RWPE1 (cell line): Measurements from ENCODE around the gene PTPRCAP.

Source experiments
- CTCF ChIA-PET: fragments of 350-600 bp; sonication (Branson Sonifier 250); formaldehyde crosslinking; extraction: SDS; loops from one replicate; lab custom pipeline; 2021; lab: Yijun Ruan, JAX
- POLR2A ChIA-PET: fragments of 400-600 bp; formaldehyde crosslinking; extraction: SDS; loops from one replicate; lab custom pipeline; 2020; ENCODE audit warnings: antibody characterized with exemption; ENCODE audit not compliant: low non-redundant PET; lab: Yijun Ruan, JAX
- DNase-seq: peaks from one replicate; pipeline ENCODE4 v3.0.0; 2012; ENCODE audit warnings: low spot score
- H3K27ac ChIP-seq: fragments of 450-650 bp; 2 replicates; pipeline ENCODE4 v1.5.1; 2017
- TF ChIP-seq, protein P1 (sequence below): fragments of 450-650 bp; conservative IDR thresholded peaks from 2 replicates; pipeline ENCODE4 v1.5.1; 2017; ENCODE audit warnings: low read depth, mild to moderate bottlenecking

The PTPRCAP gene

DNA sequence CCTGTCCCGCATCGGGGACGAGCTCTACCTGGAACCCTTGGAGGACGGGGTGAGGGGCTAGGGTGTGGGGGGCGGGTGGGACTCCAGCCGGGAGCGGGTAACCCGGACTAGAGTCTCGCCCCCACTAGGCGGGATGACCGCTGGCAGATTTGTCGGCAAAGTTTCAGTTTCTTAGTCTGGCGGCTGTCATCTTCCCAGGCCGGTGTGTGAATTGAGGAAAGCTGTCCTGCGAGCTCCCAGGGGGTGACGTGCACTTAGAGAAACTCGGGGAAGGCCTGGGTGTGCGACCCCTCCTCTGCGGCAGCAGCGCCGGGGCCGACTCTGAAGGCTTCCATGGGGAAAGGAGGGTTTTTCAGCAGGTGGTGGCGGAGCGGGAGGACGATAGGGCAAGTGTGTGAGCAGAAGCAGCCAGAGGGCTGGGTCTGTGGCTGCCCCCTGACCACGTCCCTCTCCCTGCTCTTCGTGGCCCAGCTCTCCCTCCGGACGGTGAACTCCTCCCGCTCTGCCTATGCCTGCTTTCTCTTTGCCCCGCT, 45.2 kb downstream of the PTPRCAP start:
- TF ChIP-seq, protein P1, sequence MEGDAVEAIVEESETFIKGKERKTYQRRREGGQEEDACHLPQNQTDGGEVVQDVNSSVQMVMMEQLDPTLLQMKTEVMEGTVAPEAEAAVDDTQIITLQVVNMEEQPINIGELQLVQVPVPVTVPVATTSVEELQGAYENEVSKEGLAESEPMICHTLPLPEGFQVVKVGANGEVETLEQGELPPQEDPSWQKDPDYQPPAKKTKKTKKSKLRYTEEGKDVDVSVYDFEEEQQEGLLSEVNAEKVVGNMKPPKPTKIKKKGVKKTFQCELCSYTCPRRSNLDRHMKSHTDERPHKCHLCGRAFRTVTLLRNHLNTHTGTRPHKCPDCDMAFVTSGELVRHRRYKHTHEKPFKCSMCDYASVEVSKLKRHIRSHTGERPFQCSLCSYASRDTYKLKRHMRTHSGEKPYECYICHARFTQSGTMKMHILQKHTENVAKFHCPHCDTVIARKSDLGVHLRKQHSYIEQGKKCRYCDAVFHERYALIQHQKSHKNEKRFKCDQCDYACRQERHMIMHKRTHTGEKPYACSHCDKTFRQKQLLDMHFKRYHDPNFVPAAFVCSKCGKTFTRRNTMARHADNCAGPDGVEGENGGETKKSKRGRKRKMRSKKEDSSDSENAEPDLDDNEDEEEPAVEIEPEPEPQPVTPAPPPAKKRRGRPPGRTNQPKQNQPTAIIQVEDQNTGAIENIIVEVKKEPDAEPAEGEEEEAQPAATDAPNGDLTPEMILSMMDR, result no peak
- CTCF ChIA-PET, result interaction anchor here (1.5 to 2.5 kb wide), 2 partner anchors 9 to 10 kb away, joined by 9 to 15 read pairs; partner anchors contain the start of gene PPP1CA
- DNase-seq, result no peak
- POLR2A ChIA-PET, result interaction anchor here (0.9 to 1.8 kb wide), 3 partner anchors 9 to 113 kb away, joined by 3 to 14 read pairs (median 4); partner anchors contain the start of gene PPP1CA
- H3K27ac ChIP-seq, result peak overlapping the region; percentile 94

DNA sequence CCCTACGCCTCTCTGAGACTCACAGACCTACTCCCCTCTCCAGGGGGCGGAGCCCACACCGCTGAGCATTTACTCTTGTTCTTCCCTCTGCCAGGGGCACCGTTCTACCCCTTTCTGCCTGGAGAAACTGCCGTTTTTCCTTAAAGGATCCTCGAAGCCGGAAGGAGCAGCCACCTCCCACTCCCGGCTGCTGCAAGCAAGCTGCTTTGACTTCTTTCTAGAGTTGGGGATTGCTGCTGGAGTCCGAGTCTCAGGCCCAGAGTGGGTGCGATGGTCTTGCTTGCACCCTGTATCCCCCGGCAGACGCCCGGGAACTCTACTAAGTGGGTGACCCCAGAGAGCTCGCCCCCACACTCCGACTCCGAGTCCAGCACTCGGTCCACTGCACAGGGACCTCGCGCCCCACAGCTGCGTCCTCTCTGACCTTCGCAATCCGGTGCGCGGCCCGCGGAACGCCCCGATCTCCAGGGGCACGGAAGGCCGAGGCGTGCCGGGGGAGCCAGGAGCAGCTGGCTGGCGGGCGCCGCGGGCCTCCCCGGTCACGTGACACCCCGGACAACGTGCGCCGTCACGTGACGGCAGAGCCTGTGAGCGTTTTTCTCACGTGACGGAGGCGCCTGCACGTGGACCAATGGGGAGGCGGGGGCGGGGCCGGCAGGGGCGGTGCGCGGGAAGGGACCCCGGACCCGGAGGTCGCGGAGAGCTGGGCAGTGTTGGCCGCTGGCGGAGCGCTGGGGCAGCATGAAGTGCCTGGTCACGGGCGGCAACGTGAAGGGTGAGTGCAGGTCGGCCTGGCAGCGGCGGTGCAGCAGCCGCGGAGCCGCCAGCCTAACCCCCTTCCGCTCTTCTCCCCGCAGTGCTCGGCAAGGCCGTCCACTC, 45.9 kb downstream of the PTPRCAP start, which contains the start of gene RAD9A:
RAD9A (plus strand) TSS at position 683 of the 879 bp plus-strand sequence; CDS start at position 742, 59 bp downstream.
- TF ChIP-seq, protein P1, result no peak
- H3K27ac ChIP-seq, result peak within 1 kb of the TSS; percentile 94
- POLR2A ChIA-PET, result interaction anchor here (0.6 to 1.8 kb wide), 5 partner anchors 10 to 187 kb away, joined by 3 to 14 read pairs (median 4); partner anchors contain the start of gene PPP1CA
- CTCF ChIA-PET, result interaction anchor here (0.9 to 2.5 kb wide), 3 partner anchors 9 to 11 kb away, joined by 3 to 15 read pairs (median 9); partner anchors contain the start of gene PPP1CA
- DNase-seq, result peak; percentile 97

DNA sequence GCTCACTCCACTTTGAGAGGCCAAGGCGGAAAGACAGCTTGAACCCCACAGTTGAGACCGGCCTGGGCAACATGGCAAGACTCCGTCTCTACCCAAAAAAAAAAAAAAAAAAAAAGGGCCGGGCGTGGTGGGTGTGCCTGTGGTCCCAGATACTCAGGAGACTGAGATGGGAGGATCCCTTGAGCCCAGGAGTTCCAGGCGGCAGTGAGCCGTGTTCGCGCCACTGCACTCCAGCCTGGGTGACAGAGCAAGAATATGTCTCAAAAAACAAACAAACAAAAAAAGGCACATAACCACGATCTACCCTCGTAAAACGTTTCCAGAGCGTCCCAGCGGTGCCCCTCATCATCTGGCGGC, 46.6 kb downstream of the PTPRCAP start:
- H3K27ac ChIP-seq, result peak overlapping the region; percentile 94
- ChIA-PET POLR2A (interaction anchor here (0.6 to 1.8 kb wide), 2 partner anchors 10 to 85 kb away, joined by 3 to 14 read pairs; partner anchors contain the start of gene PPP1CA), CTCF (interaction anchor here (0.9 to 2.5 kb wide), 2 partner anchors 9 to 11 kb away, joined by 3 to 15 read pairs; no protein-coding TSS in a partner anchor)
- DNase-seq, result no peak
- TF ChIP-seq, protein P1, result no peak

DNA sequence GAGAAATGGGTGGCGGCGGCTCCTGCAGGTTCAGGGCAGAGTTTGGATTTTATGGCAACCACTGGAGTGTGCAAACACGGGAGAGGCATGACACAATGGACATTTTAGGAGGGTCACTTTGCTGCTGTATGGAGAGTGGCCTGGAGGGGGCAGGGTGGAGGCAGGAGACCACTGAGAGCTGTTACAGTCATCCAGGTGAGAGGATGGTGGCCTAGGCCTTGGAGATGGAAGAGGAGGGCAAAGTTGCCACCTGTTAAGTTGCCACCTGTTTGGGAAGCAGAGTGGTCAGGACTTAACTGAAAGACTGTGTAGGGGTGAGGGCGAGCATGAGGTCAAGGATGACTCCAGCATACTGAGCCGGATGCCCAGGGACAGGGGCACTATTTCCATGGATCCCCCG, 48.0 kb downstream of the PTPRCAP start:
- TF ChIP-seq, protein P1, result peak; percentile 46
- POLR2A ChIA-PET, result no interaction called here
- DNase-seq, result no peak
- CTCF ChIA-PET, result no interaction called here
- peak overlapping the region; percentile 94 for H3K27ac ChIP-seq

DNA sequence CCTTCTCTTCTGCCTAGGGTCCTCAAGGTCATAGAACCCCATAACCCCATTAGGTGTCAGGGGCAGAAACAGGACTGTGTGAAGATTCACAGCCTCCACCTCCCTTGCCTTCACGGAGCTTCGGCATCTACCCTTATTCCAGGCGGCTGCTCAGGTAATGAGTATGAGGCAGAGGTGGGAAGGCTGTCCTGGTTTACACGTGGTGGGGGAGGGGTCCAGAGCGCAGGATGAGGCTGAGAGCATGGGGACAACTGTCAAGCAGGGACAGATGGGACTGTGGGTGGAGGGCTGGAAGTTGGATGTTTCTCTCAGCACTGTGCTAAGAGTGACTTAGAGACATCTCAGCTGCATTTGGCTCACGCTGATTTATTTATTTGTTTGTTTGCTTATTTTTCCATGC, 50.0 kb downstream of the PTPRCAP start:
- DNase-seq, result no peak
- TF ChIP-seq, protein P1, result no peak
- H3K27ac ChIP-seq, result no peak overlapping the region
- POLR2A ChIA-PET, result no interaction called here
- CTCF ChIA-PET, result interaction anchor here (0.6 to 1.6 kb wide), 5 partner anchors 17 to 124 kb away, joined by 3 to 7 read pairs (median 3); no protein-coding TSS in a partner anchor

DNA sequence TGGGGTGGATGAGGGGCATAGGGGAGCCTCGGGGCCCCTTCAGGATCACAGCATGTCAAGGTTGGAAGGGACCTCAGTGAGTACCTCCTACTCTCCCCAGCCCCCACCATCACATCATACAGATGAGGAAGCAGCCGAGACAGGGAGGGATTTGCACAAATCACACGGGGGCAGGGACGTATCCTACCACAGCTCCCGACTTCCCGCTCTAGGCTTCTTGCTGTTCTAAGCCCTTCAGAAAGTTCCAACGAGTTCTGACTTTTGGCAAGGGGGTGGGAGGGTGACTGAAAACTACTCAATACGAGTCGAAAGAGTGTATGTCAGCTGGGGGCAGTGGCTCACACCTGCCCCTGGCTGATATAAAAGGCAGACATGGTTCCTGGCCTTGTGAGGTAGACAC, 50.4 kb downstream of the PTPRCAP start:
- ChIA-PET CTCF (interaction anchor here (0.6 to 1.6 kb wide), 6 partner anchors 17 to 124 kb away, joined by 3 to 7 read pairs (median 3); no protein-coding TSS in a partner anchor), POLR2A (no interaction called here)
- TF ChIP-seq, protein P1, result no peak
- DNase-seq, result no peak
- H3K27ac ChIP-seq, result no peak overlapping the region
